ENCODE results near the gene ANO7. TPM values are rescaled to one million over a fixed set of nuclear protein-coding genes. Genes with fewer than 3 reads are reported as not detected.

ANO7 gene
- total and polyA plus RNA-seq, 2 of the 13 experiments (the other 11 are each of a cell fraction or from before 2014, with no cell fraction given): 4.1 to 4.9 TPM

DNA sequence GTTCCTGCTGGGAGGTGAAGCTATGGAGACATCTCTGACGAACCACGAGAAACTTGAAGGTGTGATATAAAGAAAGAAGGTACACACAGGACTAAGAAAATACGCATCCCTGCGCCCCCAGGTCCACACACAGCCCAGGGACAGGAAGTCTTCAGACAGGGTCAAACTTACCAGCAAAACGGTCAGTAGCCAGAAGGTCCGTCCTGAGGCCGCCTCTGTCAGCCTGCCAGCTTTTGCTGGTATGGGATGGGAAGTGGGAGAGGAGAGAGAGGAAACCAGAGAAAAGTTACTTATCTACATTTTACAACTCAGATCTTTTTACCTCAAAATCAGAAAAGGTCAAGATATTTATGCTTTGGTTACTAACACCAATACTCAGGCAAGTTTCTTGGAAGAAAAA is 79.8 kb downstream of the ANO7 start:
- Histone ChIP-seq H4K20me1 (ENCODE audit: insufficient read depth, low read length) (peaks cover 74% of the 10 kb centered on the region), H3K79me2 (ENCODE audit: insufficient read depth, low read length) (peaks cover 89% of the 10 kb centered on the region)
- CTCF ChIA-PET (ENCODE audit: low intra/inter-chr PET ratio, low total read pairs): no interaction called here

DNA sequence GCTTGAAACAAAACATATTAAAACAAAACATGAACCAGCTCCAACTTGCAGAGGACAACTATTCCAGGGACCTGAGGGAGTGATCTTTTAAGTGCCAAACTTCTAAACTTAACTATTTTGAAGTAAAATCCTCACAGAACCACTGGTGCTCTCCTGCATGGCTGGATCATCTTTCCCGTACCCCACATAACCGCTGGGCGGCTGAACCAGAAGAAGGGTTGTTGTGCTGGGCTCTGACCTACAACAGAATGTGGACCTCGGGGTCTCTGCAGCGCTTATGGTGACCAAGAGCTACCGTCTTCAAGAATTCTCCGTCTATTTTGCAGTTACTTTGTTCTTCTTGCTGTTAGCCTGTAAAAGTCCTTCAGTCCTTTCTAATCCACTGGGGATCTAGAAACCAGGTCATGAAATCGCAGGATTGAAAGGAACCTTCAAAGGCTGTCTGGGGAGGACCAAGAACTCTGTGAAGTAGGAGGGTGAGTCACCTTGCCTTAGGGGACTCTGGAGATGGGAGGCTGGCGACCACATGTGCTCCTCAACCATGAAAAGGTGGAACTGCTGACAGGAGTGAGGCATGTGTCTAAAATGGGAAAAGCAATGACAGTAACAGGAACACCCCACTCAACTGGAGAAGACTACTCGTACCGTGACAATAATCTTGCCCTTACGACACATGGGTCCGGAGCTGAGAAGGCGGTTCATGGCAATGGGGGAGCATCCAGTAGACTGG is 80.4 kb downstream of the ANO7 start:
- no peaks in the 10 kb centered on the region; a peak in 1 of 5 replicates for H3K27me3 ChIP-seq (ENCODE audit: control insufficient read depth in 1 of 2, insufficient read depth in 2 of 2, low read length in 2 of 2)
- H3K79me2 ChIP-seq (ENCODE audit: insufficient read depth, low read length): peaks cover 90% of the 10 kb centered on the region
- H3K27ac ChIP-seq (ENCODE audit: extremely low read length, insufficient read depth, low read length): no peak overlapping the region
- ChIA-PET POLR2A (interaction anchor here (0.6 kb wide), 1 partner anchor 38 kb away, joined by 4 read pairs; no protein-coding TSS in a partner anchor), CTCF (ENCODE audit: low intra/inter-chr PET ratio, low total read pairs) (no interaction called here)
- no peak overlapping the region for H2AFZ ChIP-seq (ENCODE audit: low read length)
- no peaks in the 10 kb centered on the region for H3K9me3 ChIP-seq (ENCODE audit: low read length)
- H4K20me1 ChIP-seq (ENCODE audit: insufficient read depth, low read length): peaks cover 70% of the 10 kb centered on the region
- H3K9ac ChIP-seq (ENCODE audit: insufficient read depth, low read depth, low read length): no peak overlapping the region
- H3K4me3 ChIP-seq (replicated peaks in 1 of 3; ENCODE audit: insufficient read depth in 1 of 3, low read depth in 2 of 3, low read length in 3 of 3): 0 out of 6 replicates have a peak overlapping the region, but pooled peaks of 1 of the 3 experiments have one; percentile 4
- intact Hi-C loops (cut with micrococcal nuclease; ENCODE audit: unreplicated experiment): no loop called here
- in situ Hi-C loops (cut with HindIII; ENCODE audit: extremely low pct_ligation_motif_present, low pct_unique_long_range_greater_than_20kb): loop anchor here (5.0 kb wide), 1 partner anchor 48 kb away; the partner anchor contains the start of genes HDLBP and SEPTIN2
- DNase-seq (ENCODE audit: low spot score) (no peak), ATAC-seq (no peak), FAIRE-seq (no peak)
- H3K4me1 ChIP-seq (ENCODE audit: insufficient read depth, low read length): peaks cover 63% of the 10 kb centered on the region
- peaks cover 33 to 50% of the 10 kb centered on the region in 2 experiments for H3K36me3 ChIP-seq (replicated peaks in 1 of 2; ENCODE audit: control insufficient read depth in 1 of 2, insufficient read depth in 2 of 2, low read length in 2 of 2)
- BruUV-seq (replicated peaks): no TSS peak
- TF ChIP-seq TEAD3 (CRISPR knock-in tag; optimal IDR thresholded peaks at IDR 0.05; ENCODE audit: borderline replicate concordance) (peak; percentile 11), EP300 (IDR thresholded peaks at IDR 0.05; ENCODE audit: low read depth in 2 of 2, low read length in 2 of 2) (no peak), EP300 (CRISPR knock-in tag; IDR thresholded peaks at IDR 0.05; ENCODE audit: borderline replicate concordance) (no peak), ZNF260 (CRISPR knock-in tag; IDR thresholded peaks at IDR 0.05; ENCODE audit: borderline replicate concordance, low read depth) (no peak), ZNF674 (CRISPR knock-in tag; IDR thresholded peaks at IDR 0.05; ENCODE audit: low read depth) (no peak), POLR2A (IDR thresholded peaks at IDR 0.05; ENCODE audit: insufficient read depth in 1 of 2, low read depth in 2 of 2, low read length in 2 of 2) (peak in 1 of 2 experiments; percentile 41; a peak in 2 of 4 replicates)
- WGBS (ENCODE audit: low lambda C conversion rate): 93% methylated on average over 14 of the region's 14 CpGs
- H3K4me2 ChIP-seq (ENCODE audit: low read depth, low read length): peak overlapping the region; percentile 97

More for the DNA sequence above, 79.8 kb downstream of the ANO7 start:
- in situ Hi-C loops (cut with HindIII; ENCODE audit: extremely low pct_ligation_motif_present, low pct_unique_long_range_greater_than_20kb) (loop anchor here (5.0 kb wide), 1 partner anchor 49 kb away; the partner anchor contains the start of genes HDLBP and SEPTIN2), intact Hi-C loops (cut with micrococcal nuclease; ENCODE audit: unreplicated experiment) (no loop called here)
- DNase-seq (ENCODE audit: low spot score) (no peak), FAIRE-seq (no peak), ATAC-seq (no peak)
- no peak overlapping the region for H2AFZ ChIP-seq (ENCODE audit: low read length)
- TF ChIP-seq HMG20A (CRISPR knock-in tag; IDR thresholded peaks at IDR 0.05; ENCODE audit: borderline replicate concordance): no peak
- TF ChIP-seq RBM22 (optimal IDR thresholded peaks at IDR 0.05; ENCODE audit: low read length): peak; percentile 24
- no peak for TF ChIP-seq ZNF564 (CRISPR knock-in tag; IDR thresholded peaks at IDR 0.05)
- POLR2A ChIA-PET: interaction anchor here (0.6 to 1.0 kb wide), 2 partner anchors 9 to 38 kb away, joined by 3 to 4 read pairs; no protein-coding TSS in a partner anchor
- H3K4me1 ChIP-seq (ENCODE audit: insufficient read depth, low read length): peaks cover 57% of the 10 kb centered on the region
- BruUV-seq (replicated peaks): no TSS peak
- peaks cover 35 to 55% of the 10 kb centered on the region in 2 experiments for H3K36me3 ChIP-seq (replicated peaks in 1 of 2; ENCODE audit: control insufficient read depth in 1 of 2, insufficient read depth in 2 of 2, low read length in 2 of 2)
- no peak overlapping the region for H3K4me2 ChIP-seq (ENCODE audit: low read depth, low read length)
- WGBS (ENCODE audit: low lambda C conversion rate): 89% methylated on average over 7 of the region's 7 CpGs
- H3K9me3 ChIP-seq (ENCODE audit: low read length): no peaks in the 10 kb centered on the region
- H3K27me3 ChIP-seq (ENCODE audit: control insufficient read depth in 1 of 2, insufficient read depth in 2 of 2, low read length in 2 of 2): no peaks in the 10 kb centered on the region; a peak in 1 of 5 replicates
- H3K4me3 ChIP-seq (replicated peaks in 1 of 3; ENCODE audit: insufficient read depth in 1 of 3, low read depth in 2 of 3, low read length in 3 of 3): no peak overlapping the region
- no peak overlapping the region for H3K9ac ChIP-seq (ENCODE audit: insufficient read depth, low read depth, low read length)
- no peak overlapping the region for H3K27ac ChIP-seq (ENCODE audit: extremely low read length, insufficient read depth, low read length)
